Transverse colon (tissue), 4 donors: ENCODE measurements around the gene MINDY4B. TPM values are rescaled to one million over a fixed set of nuclear protein-coding genes. Genes with fewer than 3 reads are reported as not detected.

ENCODE experiments used
- DNase-seq: peaks from one replicate; pipeline ENCODE4 v3.0.0-alpha.2; 2019
- H3K27ac ChIP-seq, 4 donors: fragments of 200-600 bp; sonication (generic); 2 replicates each; pipeline ENCODE4 v1.5.1; 2016 to 2018; ENCODE audit warnings: inconsistent platforms in 4 of 4
- H3K27me3 ChIP-seq: fragments of 200-600 bp; sonication (generic); 2 replicates; pipeline ENCODE4 v1.5.1; 2017; ENCODE audit warnings: inconsistent platforms
- H3K36me3 ChIP-seq, 4 donors: fragments of 200-600 bp; sonication (generic); 2 replicates each; pipeline ENCODE4 v1.5.1; 2017 to 2019; ENCODE audit warnings: inconsistent platforms in 4 of 4
- H3K4me1 ChIP-seq, 4 donors: fragments of 200-600 bp; sonication (generic); 2 replicates each; pipeline ENCODE4 v1.5.1; 2017 to 2020; ENCODE audit warnings: inconsistent platforms in 4 of 4
- H3K4me3 ChIP-seq, 4 donors: fragments of 200-600 bp; sonication (generic); 1 replicate in 1 of 4; 2 replicates in 3 of 4; pipeline versions ENCODE4 v1.5.1 to v1.6.1; 2017 to 2019; ENCODE audit warnings: inconsistent platforms in 4 of 4
- H3K9me3 ChIP-seq, 2 donors: fragments of 200-600 bp; sonication (generic); 2 replicates each; pipeline ENCODE4 v1.5.1; 2017 to 2019; ENCODE audit warnings: inconsistent platforms in 2 of 2
- CTCF ChIP-seq, 5 experiments: fragments of 200-600 bp in 3 of 5; fragments of 450-650 bp in 2 of 5; sonication (generic) in 3 of 5; IDR thresholded peaks; 1 replicate in 2 of 5; 2 replicates in 3 of 5; pipeline ENCODE4 v1.5.1; 2016 to 2017; ENCODE audit warnings: antibody characterized with exemption in 5 of 5, inconsistent platforms in 3 of 5, mild to moderate bottlenecking in 2 of 5, moderate library complexity in 1 of 5
- EP300 ChIP-seq: sonication (generic); formaldehyde crosslinking; IDR thresholded peaks from one replicate; pipeline ENCODE4 v1.6.1; 2017; ENCODE audit warnings: antibody characterized with exemption, low read depth
- POLR2A ChIP-seq: fragments of 450-650 bp; IDR thresholded peaks from one replicate; pipeline ENCODE4 v1.6.1; 2016; ENCODE audit warnings: antibody characterized with exemption, mild to moderate bottlenecking, moderate library complexity
- POLR2AphosphoS5 ChIP-seq, 3 donors: sonication (generic); formaldehyde crosslinking; IDR thresholded peaks; one replicate each; pipeline ENCODE4 v1.6.1; 2016; ENCODE audit warnings: antibody characterized with exemption in 3 of 3
- WGBS, 2 donors: methylation state at CpG; one replicate each; pipeline ENCODE4 v1.1.5; 2018; ENCODE audit warnings: low coverage in 1 of 2; 5-methylcytosine and 5-hydroxymethylcytosine counted together
- in situ Hi-C, 4 donors: fragments of 200-750 bp; cut with MboI; loops; one replicate each; pipeline versions ENCODE4 v1.15.0 to v1.15.1; 2017; ENCODE audit warnings: low sequenced_read_pairs in 3 of 4, low pct_ligation_motif_present in 1 of 4, low pct_unique_long_range_greater_than_20kb in 1 of 4
- intact Hi-C: fragments of 100-400 bp; cut with DNase I; formaldehyde crosslinking; loops from one replicate; pipeline ENCODE4 v1.15.1; 2023; ENCODE audit warnings: low total_unique reads
- total RNA-seq, 4 donors: library from RNA; depleted of rRNA; stranded (reverse); fragments of >200 nt; gene quantifications; one replicate each; pipeline ENCODE4 v1.1.0, GENCODE V29; 2016

The MINDY4B gene
- total RNA-seq, 4 donors from 2014 or later = not detected

- Histone ChIP-seq H3K4me1 (peaks cover 0 to 3% (median 0%) of the 10 kb centered on the region in 4 donors), H3K4me3 (no peak overlapping the region), H3K36me3 (no peaks in the 10 kb centered on the region), H3K27ac (no peak overlapping the region), H3K9me3 (no peaks in the 10 kb centered on the region), H3K27me3 (no peaks in the 10 kb centered on the region)
- in situ Hi-C loops = no loop called here
- intact Hi-C loops = no loop called here
- TF ChIP-seq POLR2AphosphoS5 (IDR thresholded peaks at IDR 0.05) = no peak
- no peak for TF ChIP-seq POLR2A
- no peak for TF ChIP-seq CTCF (IDR thresholded peaks at IDR 0.05)
- TF ChIP-seq EP300 = no peak
- DNase-seq = no peak
- WGBS, 2 donors = 94% methylated on average over 1 of the region's 1 CpG; no CpG with 5 or more reads in 1 of the 2 donors
These were observed 23.0 kb upstream of the MINDY4B start for GRCh38 chr3:150928234-150928633.

GRCh38 chr3:150926328-150926727 lies 21.1 kb upstream of the MINDY4B start:
- intact Hi-C loops (no loop called here), in situ Hi-C loops (no loop called here)
- no peak for TF ChIP-seq POLR2AphosphoS5 (IDR thresholded peaks at IDR 0.05)
- no peak for TF ChIP-seq POLR2A
- TF ChIP-seq CTCF (IDR thresholded peaks at IDR 0.05) = no peak
- TF ChIP-seq EP300 = no peak
- no peaks in the 10 kb centered on the region for H3K9me3 ChIP-seq
- no peak for DNase-seq
- WGBS, 2 donors = 82 to 89% methylated on average over 6 to 7 of the region's 7 CpGs
- no peak overlapping the region for H3K27ac ChIP-seq
- H3K4me1 ChIP-seq = peaks cover 0 to 3% (median 0%) of the 10 kb centered on the region in 4 donors
- H3K36me3 ChIP-seq = no peaks in the 10 kb centered on the region
- no peak overlapping the region for H3K4me3 ChIP-seq
- H3K27me3 ChIP-seq = no peaks in the 10 kb centered on the region

DNA sequence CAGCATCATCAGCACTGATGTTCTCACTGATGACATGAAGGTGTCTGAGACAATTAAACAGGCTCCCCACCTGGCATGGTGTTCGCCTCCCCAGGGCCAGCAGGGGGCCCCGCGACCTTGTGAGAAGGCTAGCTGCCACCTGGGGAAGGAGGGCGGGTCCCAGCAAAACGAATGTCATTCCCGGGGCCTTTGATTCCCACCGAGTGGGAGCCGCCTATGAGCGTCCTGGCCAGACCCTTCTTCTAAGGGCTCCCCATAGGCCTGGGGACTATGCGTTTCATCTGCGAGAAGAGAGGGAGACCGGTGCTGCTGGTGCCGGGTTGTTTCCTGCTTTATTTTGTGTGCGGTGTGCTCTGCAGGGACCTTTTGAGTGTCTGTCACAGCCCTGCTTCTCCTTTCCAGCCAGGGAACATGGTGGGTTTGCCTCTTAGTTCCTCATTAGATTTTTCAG lies 20.5 kb upstream of the MINDY4B start:
- DNase-seq = peak; percentile 60
- in situ Hi-C loops = no loop called here
- Histone ChIP-seq H3K4me3 (peak overlapping the region in 1 of 4 donors; percentile 9), H3K9me3 (no peaks in the 10 kb centered on the region), H3K36me3 (no peaks in the 10 kb centered on the region), H3K27ac (no peak overlapping the region), H3K4me1 (peaks cover 0 to 3% (median 0%) of the 10 kb centered on the region in 4 donors), H3K27me3 (no peaks in the 10 kb centered on the region)
- TF ChIP-seq CTCF (IDR thresholded peaks at IDR 0.05) = peak; percentile 38 to 63 (median 57)
- TF ChIP-seq POLR2AphosphoS5 (IDR thresholded peaks at IDR 0.05) = no peak
- whole genome bisulfite sequencing, 2 donors = 11 to 12% methylated on average over 5 to 14 of the region's 14 CpGs
- intact Hi-C loops = no loop called here

GRCh38 chr3:150922611-150923010 lies 17.4 kb upstream of the MINDY4B start:
- in situ Hi-C loops = loop anchor here in 1 of 4 donors (25.0 kb wide), 1 partner anchor 215 kb away; no protein-coding TSS in a partner anchor
- no peak for TF ChIP-seq EP300
- no peak for TF ChIP-seq POLR2AphosphoS5 (IDR thresholded peaks at IDR 0.05)
- TF ChIP-seq POLR2A = no peak
- TF ChIP-seq CTCF (IDR thresholded peaks at IDR 0.05) = no peak

More at GRCh38 chr3:150922611-150923010, 17.4 kb upstream of the MINDY4B start:
- Histone ChIP-seq H3K36me3 (no peaks in the 10 kb centered on the region), H3K27ac (no peak overlapping the region), H3K27me3 (no peaks in the 10 kb centered on the region), H3K4me3 (no peak overlapping the region), H3K9me3 (no peaks in the 10 kb centered on the region), H3K4me1 (peaks cover 0 to 3% (median 0%) of the 10 kb centered on the region in 4 donors)
- 59 to 64% methylated on average over 8 to 10 of the region's 10 CpGs for WGBS, 2 donors
- intact Hi-C loops = no loop called here
- DNase-seq = no peak
